Stomach (tissue), 9 donors: ENCODE results near the gene INSIG1. TPM values are rescaled to one million over a fixed set of nuclear protein-coding genes. Genes with fewer than 3 reads are reported as not detected.

Experiments
- DNase-seq, 2 donors: peaks; one replicate each; pipeline versions ENCODE4 v3.0.0 to v3.0.0-alpha.2; 2013 to 2019
- H3K27ac ChIP-seq, 5 donors: fragments of 200-600 bp in 4 of 5; sonication (generic) in 4 of 5; one replicate each; pipeline ENCODE4 v1.5.1; 2013 to 2019; ENCODE audit warnings: mild to moderate bottlenecking in 1 of 5, moderate library complexity in 1 of 5
- H3K27me3 ChIP-seq, 3 donors: fragments of 200-600 bp; sonication (generic); one replicate each; pipeline ENCODE4 v1.5.1; 2017 to 2019; ENCODE audit warnings: mixed run types in 1 of 3
- H3K36me3 ChIP-seq, 4 donors: fragments of 200-600 bp; sonication (generic); 1 replicate in 3 of 4; 2 replicates in 1 of 4; pipeline ENCODE4 v1.5.1; 2016 to 2019
- H3K4me1 ChIP-seq, 4 donors: fragments of 200-600 bp; sonication (generic); one replicate each; pipeline ENCODE4 v1.5.1; 2016 to 2019
- H3K4me3 ChIP-seq, 4 donors: fragments of 200-600 bp; sonication (generic) in 3 of 4; one replicate each; pipeline ENCODE4 v1.5.1; 2016 to 2019; ENCODE audit warnings: mild to moderate bottlenecking in 1 of 4
- H3K9me3 ChIP-seq, 4 donors: fragments of 200-600 bp; sonication (generic); one replicate each; pipeline ENCODE4 v1.5.1; 2016 to 2019
- EP300 ChIP-seq: sonication (generic); formaldehyde crosslinking; IDR thresholded peaks from one replicate; pipeline ENCODE4 v1.6.1; 2017; ENCODE audit warnings: antibody characterized with exemption
- POLR2A ChIP-seq, 4 donors: fragments of 450-650 bp; IDR thresholded peaks; one replicate each; pipeline ENCODE4 v1.6.1; 2016; ENCODE audit warnings: antibody characterized with exemption in 4 of 4, control low read depth in 2 of 4, mild to moderate bottlenecking in 1 of 4, moderate library complexity in 1 of 4
- POLR2AphosphoS5 ChIP-seq, 3 donors: sonication (generic); formaldehyde crosslinking; IDR thresholded peaks; one replicate each; pipeline ENCODE4 v1.6.1; 2016; ENCODE audit warnings: antibody characterized with exemption in 3 of 3
- WGBS, 5 donors: extraction: QIAGEN DNeasy Blood & Tissue Kit in 3 of 5; methylation state at CpG; one replicate each; pipeline versions ENCODE4 v1.1.5 to v1.1.7; 2013 to 2018; 5-methylcytosine and 5-hydroxymethylcytosine counted together
- intact Hi-C: fragments of 100-400 bp; cut with DNase I; formaldehyde crosslinking; loops from one replicate; pipeline ENCODE4 v1.15.1; 2023; ENCODE audit warnings: low total_unique reads
- polyA plus RNA-seq, 3 donors: library from polyadenylated mRNA; stranded (reverse); fragments of 200-250 nt; gene quantifications; one replicate each; pipeline ENCODE4 v1.2.3, GENCODE V29; 2013
- total RNA-seq, 5 donors: library from RNA; depleted of rRNA; stranded (reverse); fragments of >200 nt; gene quantifications; one replicate each; pipeline versions ENCODE4 v1.1.0 to v1.2.3, GENCODE V29; 2014 to 2016
- TF ChIP-seq, protein P1 (sequence below), 7 experiments: fragments of 450-650 bp in 4 of 7; fragments of 200-600 bp in 3 of 7; sonication (generic) in 3 of 7; IDR thresholded peaks; one replicate each; pipeline ENCODE4 v1.5.1; 2016 to 2019; ENCODE audit warnings: antibody characterized with exemption in 7 of 7, control low read depth in 2 of 7, mild to moderate bottlenecking in 1 of 7
- donor health status: healthy with polysubstance abuse.
- donor health status: Bipolar disorder and iron deficiency.
- donor health status: healthy.

INSIG1 gene
- total and polyA plus RNA-seq, 8 donors, result 9.9 to 65.2 (median 34.2) TPM

DNA sequence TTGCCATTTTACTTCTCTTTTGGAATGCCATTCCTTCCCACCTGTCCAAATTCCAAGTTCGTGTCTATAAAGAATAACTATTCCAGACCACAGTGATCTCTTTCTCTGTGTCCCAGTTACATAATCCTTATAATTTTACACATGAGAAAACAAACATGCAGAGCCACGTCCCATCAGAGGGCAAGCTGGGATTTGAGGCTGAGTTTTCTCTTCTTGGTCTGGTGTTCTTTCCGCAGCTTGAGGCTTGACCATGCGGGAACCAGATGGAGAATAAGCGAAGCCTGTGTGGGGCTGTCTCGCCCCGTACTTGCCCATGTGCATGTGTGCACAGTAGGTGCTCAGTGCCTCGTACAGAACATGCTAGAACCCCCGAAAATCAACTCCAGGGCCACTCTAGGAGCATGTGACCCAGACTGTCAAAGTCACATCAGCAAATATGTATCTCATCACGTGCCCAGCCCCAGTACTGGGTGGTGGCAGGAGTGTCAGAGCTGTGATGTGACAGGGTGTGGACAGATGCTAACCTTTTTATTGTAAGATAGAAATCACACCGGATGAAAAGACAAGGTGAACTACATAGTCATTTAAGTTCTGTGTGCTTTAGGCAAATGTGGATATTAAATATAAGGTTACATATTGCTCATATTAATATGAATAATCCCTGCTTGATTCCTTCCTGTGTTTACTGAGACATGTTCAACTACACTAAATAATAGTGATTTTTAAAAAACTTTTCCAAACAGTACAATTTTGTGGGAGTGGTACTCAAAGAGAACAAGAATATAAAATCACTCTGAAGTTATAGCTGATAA is 3.2 kb downstream of the INSIG1 start:
- DNase-seq, result no peak
- TF ChIP-seq POLR2A (IDR thresholded peaks at IDR 0.05) (no peak), POLR2AphosphoS5 (IDR thresholded peaks at IDR 0.05) (no peak), EP300 (no peak)
- TF ChIP-seq, protein P1, sequence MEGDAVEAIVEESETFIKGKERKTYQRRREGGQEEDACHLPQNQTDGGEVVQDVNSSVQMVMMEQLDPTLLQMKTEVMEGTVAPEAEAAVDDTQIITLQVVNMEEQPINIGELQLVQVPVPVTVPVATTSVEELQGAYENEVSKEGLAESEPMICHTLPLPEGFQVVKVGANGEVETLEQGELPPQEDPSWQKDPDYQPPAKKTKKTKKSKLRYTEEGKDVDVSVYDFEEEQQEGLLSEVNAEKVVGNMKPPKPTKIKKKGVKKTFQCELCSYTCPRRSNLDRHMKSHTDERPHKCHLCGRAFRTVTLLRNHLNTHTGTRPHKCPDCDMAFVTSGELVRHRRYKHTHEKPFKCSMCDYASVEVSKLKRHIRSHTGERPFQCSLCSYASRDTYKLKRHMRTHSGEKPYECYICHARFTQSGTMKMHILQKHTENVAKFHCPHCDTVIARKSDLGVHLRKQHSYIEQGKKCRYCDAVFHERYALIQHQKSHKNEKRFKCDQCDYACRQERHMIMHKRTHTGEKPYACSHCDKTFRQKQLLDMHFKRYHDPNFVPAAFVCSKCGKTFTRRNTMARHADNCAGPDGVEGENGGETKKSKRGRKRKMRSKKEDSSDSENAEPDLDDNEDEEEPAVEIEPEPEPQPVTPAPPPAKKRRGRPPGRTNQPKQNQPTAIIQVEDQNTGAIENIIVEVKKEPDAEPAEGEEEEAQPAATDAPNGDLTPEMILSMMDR (IDR thresholded peaks at IDR 0.05), result no peak

DNA sequence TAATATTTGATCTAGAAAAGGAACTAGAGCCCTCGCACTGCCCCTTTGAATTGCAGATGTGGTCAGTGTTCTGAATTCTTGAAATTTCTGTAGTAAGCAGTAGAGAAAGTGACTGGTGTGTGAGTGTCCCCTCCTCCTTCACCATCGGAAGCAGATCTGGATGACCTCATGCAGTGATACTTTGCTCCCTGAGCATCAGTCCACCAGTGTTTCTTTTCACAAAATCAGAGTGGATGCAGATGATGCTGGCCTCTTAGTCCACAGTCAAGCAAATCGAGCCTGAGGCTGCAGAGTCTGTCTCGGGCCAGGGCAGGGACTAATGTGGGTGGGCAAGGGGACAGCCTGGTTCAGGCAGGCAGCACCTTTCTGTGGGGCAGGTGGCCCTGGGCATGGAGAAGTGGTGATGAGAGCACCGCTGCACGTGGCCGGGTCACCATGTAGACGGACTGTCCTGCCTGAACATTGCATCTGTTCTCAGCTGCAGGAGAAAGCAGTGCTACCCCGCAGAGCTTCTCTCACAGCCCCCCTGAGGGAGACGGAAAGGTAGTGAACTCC is 5.4 kb downstream of the INSIG1 start:
- DNase-seq, result no peak
- Histone ChIP-seq H3K27me3 (no peaks in the 10 kb centered on the region), H3K27ac (no peak overlapping the region), H3K4me3 (no peak overlapping the region), H3K9me3 (no peaks in the 10 kb centered on the region), H3K4me1 (peaks cover 18 to 66% (median 35%) of the 10 kb centered on the region in 4 donors), H3K36me3 (peaks cover 13 to 59% (median 57%) of the 10 kb centered on the region in 4 donors)
- intact Hi-C loops, result no loop called here
- TF ChIP-seq POLR2A (IDR thresholded peaks at IDR 0.05) (no peak), EP300 (no peak), POLR2AphosphoS5 (IDR thresholded peaks at IDR 0.05) (no peak)
- TF ChIP-seq, protein P1 (IDR thresholded peaks at IDR 0.05), result no peak
- WGBS, 5 donors, result 47 to 81% (median 66%) methylated on average over 6 to 10 of the region's 10 CpGs

More for the DNA sequence above, 3.2 kb downstream of the INSIG1 start:
- Histone ChIP-seq H3K27ac (peak overlapping the region in 3 of 5 donors; percentile 9 to 98 (median 32)), H3K9me3 (no peaks in the 10 kb centered on the region), H3K27me3 (no peaks in the 10 kb centered on the region), H3K4me3 (peak overlapping the region in 2 of 4 donors; percentile 4 to 88), H3K4me1 (peaks cover 14 to 68% (median 48%) of the 10 kb centered on the region in 4 donors), H3K36me3 (peaks cover 10 to 42% (median 35%) of the 10 kb centered on the region in 4 donors)
- intact Hi-C loops, result no loop called here
- WGBS, 5 donors, result 38 to 60% (median 49%) methylated on average over 11 of the region's 11 CpGs

DNA sequence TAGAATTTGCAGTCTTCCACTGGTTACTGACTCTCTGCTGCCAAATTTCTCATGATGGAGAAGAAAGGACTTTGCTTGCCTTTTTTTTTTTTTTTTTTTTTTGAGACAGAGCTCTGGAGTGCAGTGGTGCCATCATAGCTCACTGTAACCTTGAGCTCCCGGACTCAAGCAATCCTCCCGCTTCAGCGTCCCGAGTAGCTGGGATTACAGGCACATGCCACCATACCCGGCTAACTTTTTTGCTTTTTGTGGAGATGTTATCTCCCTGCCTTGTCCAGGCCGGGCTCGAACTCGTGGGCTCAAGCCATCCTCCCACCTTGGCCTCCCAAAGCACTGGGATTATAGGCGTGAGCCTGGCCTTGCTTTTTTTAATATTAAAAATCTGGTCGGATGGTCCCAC is 6.2 kb downstream of the INSIG1 start:
- no peak for DNase-seq
- Histone ChIP-seq H3K27me3 (no peaks in the 10 kb centered on the region), H3K4me3 (no peak overlapping the region), H3K4me1 (peaks cover 12 to 59% (median 29%) of the 10 kb centered on the region in 4 donors), H3K36me3 (peaks cover 19 to 67% (median 65%) of the 10 kb centered on the region in 4 donors), H3K9me3 (no peaks in the 10 kb centered on the region), H3K27ac (no peak overlapping the region)
- intact Hi-C loops, result no loop called here
- 80 to 94% (median 92%) methylated on average over 10 of the region's 10 CpGs for WGBS, 5 donors
- TF ChIP-seq EP300, result no peak
- no peak for TF ChIP-seq POLR2A (IDR thresholded peaks at IDR 0.05)
- no peak for TF ChIP-seq POLR2AphosphoS5 (IDR thresholded peaks at IDR 0.05)
- TF ChIP-seq, protein P1 (IDR thresholded peaks at IDR 0.05), result no peak

DNA sequence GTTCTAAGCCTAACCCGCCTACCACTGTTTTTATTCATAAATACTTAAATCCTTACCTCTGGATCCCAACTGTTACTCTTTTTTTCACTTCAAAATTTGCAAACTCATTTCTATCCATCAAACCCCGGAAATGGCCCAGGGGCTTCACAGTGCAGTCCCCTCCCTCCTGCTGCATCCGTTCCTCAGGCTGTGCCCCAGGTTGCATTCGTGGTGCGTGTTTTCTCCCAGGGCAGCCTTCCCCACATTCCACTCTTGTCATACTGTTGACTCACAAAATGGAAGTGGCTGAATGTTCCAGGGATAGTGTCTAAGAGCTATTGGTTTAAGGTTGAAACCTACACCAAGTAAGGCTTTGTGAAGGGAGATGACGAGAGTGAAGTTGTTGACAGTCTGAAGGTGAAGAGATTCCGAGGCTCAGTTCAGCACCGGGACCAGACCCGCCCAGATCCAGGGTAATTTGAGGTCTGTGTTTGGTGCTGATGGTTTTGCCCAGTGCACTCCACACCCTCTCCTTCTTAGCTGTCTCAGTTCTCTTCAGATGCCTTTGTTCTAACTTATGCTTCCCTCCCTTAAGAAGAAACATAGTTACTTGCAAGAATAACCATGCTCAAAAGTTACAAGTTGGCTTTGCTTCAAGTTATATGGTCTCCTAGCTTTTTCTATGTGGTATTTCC is 7.7 kb downstream of the INSIG1 start:
- no peaks in the 10 kb centered on the region for H3K9me3 ChIP-seq
- WGBS, 5 donors, result 79 to 92% (median 80%) methylated on average over 9 of the region's 9 CpGs
- no peak for DNase-seq
- intact Hi-C loops, result no loop called here
- H3K27ac ChIP-seq, result no peak overlapping the region
- peaks cover 4 to 47% (median 17%) of the 10 kb centered on the region in 4 donors for H3K4me1 ChIP-seq
- peaks cover 20 to 82% (median 80%) of the 10 kb centered on the region in 4 donors for H3K36me3 ChIP-seq
- no peak overlapping the region for H3K4me3 ChIP-seq
- H3K27me3 ChIP-seq, result no peaks in the 10 kb centered on the region
- TF ChIP-seq, protein P1 (IDR thresholded peaks at IDR 0.05), result no peak
- no peak for TF ChIP-seq EP300
- TF ChIP-seq POLR2A (IDR thresholded peaks at IDR 0.05), result no peak
- TF ChIP-seq POLR2AphosphoS5 (IDR thresholded peaks at IDR 0.05), result no peak
